ENCODE results near the gene TPP1. TPM values are rescaled to one million over a fixed set of nuclear protein-coding genes. Genes with fewer than 3 reads are reported as not detected.

TPP1 gene
- polyA plus RNA-seq, 2 donors = 18.6 to 20.9 TPM

- H3K9me3 ChIP-seq (ENCODE audit: control insufficient read depth in 2 of 2, insufficient read depth in 1 of 2, low read depth in 1 of 2, low read length in 1 of 2) = peaks cover 0 to 6% of the 10 kb centered on the region in 2 donors
- no peak overlapping the region for H3K27ac ChIP-seq (ENCODE audit: low read depth in 2 of 2, low read length in 1 of 2)
- H3K4me1 ChIP-seq (ENCODE audit: control insufficient read depth in 2 of 2, insufficient read depth in 2 of 2, low read length in 1 of 2) = peaks cover 2 to 7% of the 10 kb centered on the region in 2 donors
- WGBS, 2 donors = 56 to 63% methylated on average over 90 to 102 of the region's 102 CpGs
- peak overlapping the region; percentile 23 for H3K4me3 ChIP-seq (ENCODE audit: low read depth in 1 of 2, low read length in 2 of 2)
- H3K27me3 ChIP-seq (ENCODE audit: control insufficient read depth in 1 of 2, insufficient read depth in 2 of 2, low read length in 2 of 2) = no peaks in the 10 kb centered on the region
- peaks cover 0 to 11% of the 10 kb centered on the region in 2 donors for H3K36me3 ChIP-seq (ENCODE audit: control insufficient read depth in 2 of 2, insufficient read depth in 2 of 2, low read length in 1 of 2)
Measured at GRCh38 chr11:6629892-6630631, 10.8 kb upstream of the TPP1 start.

- Histone ChIP-seq H3K36me3 (ENCODE audit: control insufficient read depth in 2 of 2, insufficient read depth in 2 of 2, low read length in 1 of 2) (peaks cover 0 to 14% of the 10 kb centered on the region in 2 donors), H3K4me1 (ENCODE audit: control insufficient read depth in 2 of 2, insufficient read depth in 2 of 2, low read length in 1 of 2) (peaks cover 2 to 7% of the 10 kb centered on the region in 2 donors), H3K9me3 (ENCODE audit: control insufficient read depth in 2 of 2, insufficient read depth in 1 of 2, low read depth in 1 of 2, low read length in 1 of 2) (peaks cover 0 to 6% of the 10 kb centered on the region in 2 donors), H3K27ac (ENCODE audit: low read depth in 2 of 2, low read length in 1 of 2) (no peak overlapping the region), H3K27me3 (ENCODE audit: control insufficient read depth in 1 of 2, insufficient read depth in 2 of 2, low read length in 2 of 2) (no peaks in the 10 kb centered on the region), H3K4me3 (ENCODE audit: low read depth in 1 of 2, low read length in 2 of 2) (no peak overlapping the region)
- WGBS, 2 donors = 91 to 93% methylated on average over 24 of the region's 24 CpGs
Measured at GRCh38 chr11:6629573-6629891, 10.3 kb upstream of the TPP1 start.

GRCh38 chr11:6628526-6628925 lies 9.3 kb upstream of the TPP1 start:
- Histone ChIP-seq H3K27me3 (ENCODE audit: control insufficient read depth in 1 of 2, insufficient read depth in 2 of 2, low read length in 2 of 2) (no peaks in the 10 kb centered on the region), H3K36me3 (ENCODE audit: control insufficient read depth in 2 of 2, insufficient read depth in 2 of 2, low read length in 1 of 2) (peaks cover 0 to 14% of the 10 kb centered on the region in 2 donors), H3K27ac (ENCODE audit: low read depth in 2 of 2, low read length in 1 of 2) (no peak overlapping the region), H3K9me3 (ENCODE audit: control insufficient read depth in 2 of 2, insufficient read depth in 1 of 2, low read depth in 1 of 2, low read length in 1 of 2) (peaks cover 0 to 6% of the 10 kb centered on the region in 2 donors), H3K4me3 (ENCODE audit: low read depth in 1 of 2, low read length in 2 of 2) (no peak overlapping the region), H3K4me1 (ENCODE audit: control insufficient read depth in 2 of 2, insufficient read depth in 2 of 2, low read length in 1 of 2) (peaks cover 2 to 7% of the 10 kb centered on the region in 2 donors)
- WGBS, 2 donors = 95 to 97% methylated on average over 4 of the region's 4 CpGs

DNA sequence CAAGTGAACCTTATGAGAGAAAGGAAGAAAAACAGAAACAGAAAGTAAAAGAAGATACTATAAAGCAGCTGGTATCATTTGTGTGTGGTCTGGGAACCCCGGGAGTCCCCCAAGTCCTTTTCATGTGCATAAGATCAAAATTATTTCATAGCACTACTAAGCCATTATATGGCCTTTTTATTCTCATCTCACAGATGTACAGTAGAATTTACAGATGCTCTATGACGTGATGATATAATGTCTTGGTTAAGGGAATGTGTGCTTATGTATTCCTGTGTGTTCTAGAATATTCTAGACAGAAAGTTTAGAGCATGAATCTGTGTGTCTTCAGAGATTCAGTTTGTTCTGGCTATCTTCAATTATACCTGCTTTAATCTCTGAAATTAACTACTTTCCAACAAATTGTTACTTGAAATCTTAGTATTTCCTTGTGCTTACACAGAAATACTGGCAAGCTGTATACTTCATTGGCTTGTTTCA lies 8.6 kb upstream of the TPP1 start:
- Histone ChIP-seq H3K27ac (ENCODE audit: low read depth in 2 of 2, low read length in 1 of 2) (no peak overlapping the region), H3K4me1 (ENCODE audit: control insufficient read depth in 2 of 2, insufficient read depth in 2 of 2, low read length in 1 of 2) (peaks cover 2 to 7% of the 10 kb centered on the region in 2 donors), H3K9me3 (ENCODE audit: control insufficient read depth in 2 of 2, insufficient read depth in 1 of 2, low read depth in 1 of 2, low read length in 1 of 2) (peaks cover 0 to 6% of the 10 kb centered on the region in 2 donors), H3K27me3 (ENCODE audit: control insufficient read depth in 1 of 2, insufficient read depth in 2 of 2, low read length in 2 of 2) (no peaks in the 10 kb centered on the region), H3K4me3 (ENCODE audit: low read depth in 1 of 2, low read length in 2 of 2) (no peak overlapping the region), H3K36me3 (ENCODE audit: control insufficient read depth in 2 of 2, insufficient read depth in 2 of 2, low read length in 1 of 2) (peaks cover 0 to 14% of the 10 kb centered on the region in 2 donors)
- 57 to 62% methylated on average over 2 of the region's 2 CpGs for WGBS, 2 donors

DNA sequence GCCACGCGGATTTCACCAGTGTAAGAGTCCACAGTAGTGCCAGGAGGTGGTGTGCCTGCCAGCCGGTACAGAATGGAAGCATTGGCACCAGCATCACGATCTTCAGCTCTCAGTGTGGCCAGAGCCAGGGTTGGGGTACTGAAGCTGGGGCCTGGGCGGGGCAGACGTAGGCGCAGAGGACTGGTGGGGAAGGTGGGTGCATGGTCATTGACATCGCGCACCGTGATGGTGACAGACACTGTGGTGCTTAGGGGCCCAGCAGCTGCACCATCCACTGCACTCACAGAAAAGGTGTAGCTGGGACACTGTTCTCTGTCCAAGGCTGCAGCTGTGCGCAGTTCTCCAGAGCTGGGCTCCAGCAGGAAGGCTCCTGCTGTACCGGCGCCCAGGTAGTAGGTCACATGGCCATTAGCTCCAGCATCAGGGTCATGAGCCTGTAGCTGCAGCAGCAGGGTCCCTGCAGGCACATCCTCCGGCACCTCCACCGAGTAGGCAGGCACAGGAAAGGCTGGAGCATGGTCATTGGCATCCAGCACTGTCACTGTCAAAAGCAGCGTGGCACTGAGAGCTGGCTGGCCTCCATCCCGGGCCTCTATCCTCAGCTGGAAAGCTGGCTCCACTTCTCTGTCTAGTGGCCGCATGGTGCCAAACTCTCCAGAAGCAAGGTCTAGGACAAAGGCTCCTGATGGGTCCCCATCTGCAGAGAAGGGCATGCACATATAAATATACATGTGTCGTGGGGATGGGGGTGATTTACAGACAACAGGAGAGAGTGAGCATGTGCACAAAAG lies 7.9 kb upstream of the TPP1 start:
- peaks cover 0 to 14% of the 10 kb centered on the region in 2 donors for H3K36me3 ChIP-seq (ENCODE audit: control insufficient read depth in 2 of 2, insufficient read depth in 2 of 2, low read length in 1 of 2)
- H3K9me3 ChIP-seq (ENCODE audit: control insufficient read depth in 2 of 2, insufficient read depth in 1 of 2, low read depth in 1 of 2, low read length in 1 of 2) = peaks cover 0 to 6% of the 10 kb centered on the region in 2 donors
- WGBS, 2 donors = 88% methylated on average over 19 of the region's 19 CpGs
- H3K27me3 ChIP-seq (ENCODE audit: control insufficient read depth in 1 of 2, insufficient read depth in 2 of 2, low read length in 2 of 2) = no peaks in the 10 kb centered on the region
- H3K27ac ChIP-seq (ENCODE audit: low read depth in 2 of 2, low read length in 1 of 2) = no peak overlapping the region
- H3K4me1 ChIP-seq (ENCODE audit: control insufficient read depth in 2 of 2, insufficient read depth in 2 of 2, low read length in 1 of 2) = peaks cover 2 to 7% of the 10 kb centered on the region in 2 donors
- H3K4me3 ChIP-seq (ENCODE audit: low read depth in 1 of 2, low read length in 2 of 2) = no peak overlapping the region

- Histone ChIP-seq H3K27ac (ENCODE audit: low read depth in 2 of 2, low read length in 1 of 2) (no peak overlapping the region), H3K4me1 (ENCODE audit: control insufficient read depth in 2 of 2, insufficient read depth in 2 of 2, low read length in 1 of 2) (peaks cover 2 to 7% of the 10 kb centered on the region in 2 donors), H3K9me3 (ENCODE audit: control insufficient read depth in 2 of 2, insufficient read depth in 1 of 2, low read depth in 1 of 2, low read length in 1 of 2) (peaks cover 0 to 6% of the 10 kb centered on the region in 2 donors), H3K27me3 (ENCODE audit: control insufficient read depth in 1 of 2, insufficient read depth in 2 of 2, low read length in 2 of 2) (no peaks in the 10 kb centered on the region), H3K4me3 (ENCODE audit: low read depth in 1 of 2, low read length in 2 of 2) (no peak overlapping the region), H3K36me3 (ENCODE audit: control insufficient read depth in 2 of 2, insufficient read depth in 2 of 2, low read length in 1 of 2) (peaks cover 0 to 14% of the 10 kb centered on the region in 2 donors)
- WGBS, 2 donors = 88 to 93% methylated on average over 17 of the region's 17 CpGs
Measured at GRCh38 chr11:6625832-6626420, 6.7 kb upstream of the TPP1 start.

DNA sequence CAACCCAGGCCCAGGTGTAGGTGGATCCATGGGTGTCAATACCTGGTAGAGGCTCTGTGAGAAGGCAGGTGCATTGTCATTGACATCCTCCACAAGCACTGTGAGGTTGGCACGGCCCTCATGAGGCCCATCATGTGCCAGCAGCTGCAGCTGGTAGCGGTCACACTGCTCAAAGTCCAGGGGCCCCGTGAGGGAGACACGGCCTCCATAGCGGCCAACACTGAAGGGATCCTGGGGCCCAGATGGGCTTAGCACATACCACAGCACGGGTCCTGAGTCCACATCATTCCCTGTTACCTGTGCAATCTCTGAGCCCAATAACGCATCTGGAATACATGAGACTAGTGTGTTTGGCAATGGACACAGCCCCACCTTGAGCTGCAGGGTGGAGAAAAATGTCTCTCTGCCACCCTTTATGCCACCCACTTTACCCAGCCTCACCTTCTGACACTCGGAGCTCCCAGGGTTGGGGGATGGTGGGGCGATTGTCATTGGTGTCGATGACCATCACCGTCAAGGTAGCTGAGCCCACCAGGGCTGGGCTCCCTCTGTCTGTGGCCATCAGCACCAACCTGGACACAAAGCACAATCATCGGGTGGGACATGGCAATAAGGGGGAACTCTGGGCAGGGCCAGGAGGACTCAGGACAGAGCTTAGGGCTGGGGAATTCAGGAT lies 6.1 kb upstream of the TPP1 start:
- peaks cover 0 to 14% of the 10 kb centered on the region in 2 donors for H3K36me3 ChIP-seq (ENCODE audit: control insufficient read depth in 2 of 2, insufficient read depth in 2 of 2, low read length in 1 of 2)
- H3K27me3 ChIP-seq (ENCODE audit: control insufficient read depth in 1 of 2, insufficient read depth in 2 of 2, low read length in 2 of 2) = no peaks in the 10 kb centered on the region
- 71 to 90% methylated on average over 12 of the region's 12 CpGs for WGBS, 2 donors
- H3K4me1 ChIP-seq (ENCODE audit: control insufficient read depth in 2 of 2, insufficient read depth in 2 of 2, low read length in 1 of 2) = peaks cover 0 to 7% of the 10 kb centered on the region in 2 donors
- H3K4me3 ChIP-seq (ENCODE audit: low read depth in 1 of 2, low read length in 2 of 2) = no peak overlapping the region
- H3K9me3 ChIP-seq (ENCODE audit: control insufficient read depth in 2 of 2, insufficient read depth in 1 of 2, low read depth in 1 of 2, low read length in 1 of 2) = peaks cover 0 to 6% of the 10 kb centered on the region in 2 donors
- H3K27ac ChIP-seq (ENCODE audit: low read depth in 2 of 2, low read length in 1 of 2) = no peak overlapping the region

GRCh38 chr11:6623391-6624363 lies 4.5 kb upstream of the TPP1 start:
- Histone ChIP-seq H3K27ac (ENCODE audit: low read depth in 2 of 2, low read length in 1 of 2) (no peak overlapping the region), H3K27me3 (ENCODE audit: control insufficient read depth in 1 of 2, insufficient read depth in 2 of 2, low read length in 2 of 2) (no peaks in the 10 kb centered on the region), H3K36me3 (ENCODE audit: control insufficient read depth in 2 of 2, insufficient read depth in 2 of 2, low read length in 1 of 2) (peaks cover 0 to 10% of the 10 kb centered on the region in 2 donors), H3K4me1 (ENCODE audit: control insufficient read depth in 2 of 2, insufficient read depth in 2 of 2, low read length in 1 of 2) (peaks cover 1 to 2% of the 10 kb centered on the region in 2 donors), H3K4me3 (ENCODE audit: low read depth in 1 of 2, low read length in 2 of 2) (no peak overlapping the region), H3K9me3 (ENCODE audit: control insufficient read depth in 2 of 2, insufficient read depth in 1 of 2, low read depth in 1 of 2, low read length in 1 of 2) (no peaks in the 10 kb centered on the region)
- WGBS, 2 donors = 83 to 87% methylated on average over 31 of the region's 31 CpGs

All from esophagus (tissue), 2 donors.